HepG2 (cell line): ENCODE measurements around the gene HOXA6. TPM values are rescaled to one million over a fixed set of nuclear protein-coding genes. Genes with fewer than 3 reads are reported as not detected.

Source experiments
- ATAC-seq: fragments of 200-7000 bp; cut with Tn5 transposase; 3 replicates; pipeline ENCODE4 v1.9.1; 2020; ENCODE audit warnings: mild to moderate bottlenecking, moderate library complexity
- BruUV-seq: library from RNA; stranded (reverse); fragments of 400-500 nt; replicated peaks from 2 replicates; lab custom pipeline; 2021; lab: Mats Ljungman, UMichigan
- CTCF ChIA-PET: fragments of 300-600 bp; formaldehyde crosslinking; extraction: SDS; loops from one replicate; lab custom pipeline; 2021; ENCODE audit warnings: low total read pairs, inconsistent platforms, low intra/inter-chr PET ratio; lab: Yijun Ruan, JAX
- POLR2A ChIA-PET: fragments of 350-600 bp; sonication (Branson Sonifier 250); formaldehyde crosslinking; loops from one replicate; lab custom pipeline; 2020; ENCODE audit warnings: antibody characterized with exemption, inconsistent platforms; lab: Yijun Ruan, JAX
- DNase-seq: peaks from one replicate; pipeline ENCODE4 v3.0.0-alpha.2; 2015; ENCODE audit warnings: low spot score
- FAIRE-seq: peaks from 3 replicates; lab custom pipeline; 2011; peaks lifted over from hg19 to GRCh38; lab: Jason Lieb, UNC
- H2AFZ ChIP-seq: one replicate; pipeline ENCODE4 v1.6.1; 2011; ENCODE audit warnings: low read length, inconsistent platforms
- H3K27ac ChIP-seq: fragments of 300-600 bp; 3 replicates; pipeline ENCODE4 v1.8.0; 2011; ENCODE audit warnings: mixed run types, mild to moderate bottlenecking, mixed read lengths, low read length, inconsistent platforms; ENCODE audit not compliant: insufficient read depth; ENCODE audit errors: extremely low read length
- H3K27me3 ChIP-seq, 2 experiments: fragments of 200-600 bp in 1 of 2; 2 replicates in 1 of 2; 3 replicates in 1 of 2; pipeline versions ENCODE4 v1.6.0 to v1.8.0; 2011; ENCODE audit warnings: low read length in 2 of 2, mild to moderate bottlenecking in 2 of 2, moderate library complexity in 2 of 2, inconsistent platforms in 1 of 2; ENCODE audit not compliant: insufficient read depth in 2 of 2, control insufficient read depth in 1 of 2
- H3K36me3 ChIP-seq, 2 experiments: fragments of 200-600 bp in 1 of 2; replicated peaks in 1 of 2; 2 replicates in 1 of 2; 3 replicates in 1 of 2; pipeline versions ENCODE4 v1.5.1 to v1.8.0; 2011; ENCODE audit warnings: low read length in 2 of 2, inconsistent platforms in 1 of 2; ENCODE audit not compliant: insufficient read depth in 2 of 2, control insufficient read depth in 1 of 2
- H3K4me1 ChIP-seq: 2 replicates; pipeline ENCODE4 v1.5.1; 2012; ENCODE audit warnings: low read length, inconsistent platforms; ENCODE audit not compliant: insufficient read depth
- H3K4me2 ChIP-seq: 2 replicates; pipeline ENCODE4 v1.6.0; 2011; ENCODE audit warnings: low read depth, low read length, inconsistent platforms
- H3K4me3 ChIP-seq, 3 experiments: fragments of 200-600 bp in 1 of 3; sonication (generic), shearing (Covaris generic) in 1 of 3; replicated peaks in 1 of 3; 2 replicates each; pipeline ENCODE4 v1.5.1; 2011 to 2016; ENCODE audit warnings: low read length in 3 of 3, inconsistent platforms in 2 of 3, low read depth in 2 of 3, mild to moderate bottlenecking in 2 of 3, control low read depth in 1 of 3, mixed read lengths in 1 of 3; ENCODE audit not compliant: insufficient read depth in 1 of 3
- H3K79me2 ChIP-seq: one replicate; pipeline ENCODE4 v1.6.1; 2011; ENCODE audit warnings: low read length, inconsistent platforms; ENCODE audit not compliant: insufficient read depth
- H3K9ac ChIP-seq: 2 replicates; pipeline ENCODE4 v1.6.0; 2011; ENCODE audit warnings: mild to moderate bottlenecking, low read depth, low read length, inconsistent platforms; ENCODE audit not compliant: insufficient read depth
- H3K9me3 ChIP-seq: 2 replicates; pipeline ENCODE4 v1.5.1; 2012; ENCODE audit warnings: mild to moderate bottlenecking, low read length
- H4K20me1 ChIP-seq: 2 replicates; pipeline ENCODE4 v1.6.0; 2011; ENCODE audit warnings: inconsistent platforms, mild to moderate bottlenecking, low read length, moderate library complexity; ENCODE audit not compliant: insufficient read depth
- HDAC1 ChIP-seq: sonication (generic); formaldehyde crosslinking; IDR thresholded peaks from 2 replicates; pipeline ENCODE4 v1.5.1; 2020; ENCODE audit warnings: mild to moderate bottlenecking, missing genetic modification reagents
- ZNF577 ChIP-seq: sonication (generic); formaldehyde crosslinking; IDR thresholded peaks from 2 replicates; pipeline ENCODE4 v1.4.0; 2020; ENCODE audit warnings: mild to moderate bottlenecking, low read depth, missing genetic modification reagents, borderline replicate concordance
- WGBS: methylation state at CpG from one replicate; pipeline ENCODE4 v1.1.6; 2017; ENCODE audit warnings: low lambda C conversion rate; 5-methylcytosine and 5-hydroxymethylcytosine counted together
- in situ Hi-C: cut with HindIII; loops from 2 replicates; pipeline ENCODE4 v1.10.0; 2017; ENCODE audit warnings: low pct_unique_long_range_greater_than_20kb; ENCODE audit not compliant: extremely low pct_ligation_motif_present
- intact Hi-C: fragments of 100-400 bp; cut with micrococcal nuclease; formaldehyde crosslinking; loops from one replicate; pipeline ENCODE4 v1.10.0; 2022; ENCODE audit not compliant: unreplicated experiment
- polyA plus RNA-seq, 8 experiments: library from polyadenylated mRNA; depleted of rRNA in 3 of 8; stranded (reverse) in 7 of 8; unstranded in 1 of 8; fragments of >200 nt; fragmentation: Illumina TruSeq in 4 of 8; extraction: Trizol in 4 of 8; gene quantifications; 2 replicates each; pipeline versions ENCODE4 v1.2.1 to v1.2.3, GENCODE V29; 2011 to 2016; ENCODE audit warnings: low read depth in 4 of 8, missing spikeins in 1 of 8, mixed read lengths in 1 of 8; ENCODE audit not compliant: insufficient read depth in 1 of 8
- total RNA-seq, 5 experiments: library from RNA; depleted of rRNA; stranded (reverse); fragments of >200 nt; fragmentation: Illumina TruSeq; extraction: Trizol; gene quantifications; 2 replicates each; pipeline ENCODE4 v1.2.3, GENCODE V29; 2016; ENCODE audit warnings: low read depth in 1 of 5
- TF ChIP-seq, protein P1 (sequence below): sonication (generic); formaldehyde crosslinking; IDR thresholded peaks from 2 replicates; pipeline ENCODE4 v1.5.0; 2020; ENCODE audit warnings: missing genetic modification reagents
- TF ChIP-seq, protein P2 (sequence below): sonication (generic); formaldehyde crosslinking; conservative IDR thresholded peaks from 2 replicates; pipeline ENCODE4 v1.8.0; 2022; ENCODE audit warnings: low read depth, missing genetic modification reagents
- TF ChIP-seq, protein P3 (sequence below): sonication (generic); formaldehyde crosslinking; IDR thresholded peaks from 2 replicates; pipeline ENCODE4 v1.5.1; 2020; ENCODE audit warnings: mild to moderate bottlenecking, missing genetic modification reagents, moderate library complexity

The HOXA6 gene
- total and polyA plus RNA-seq, 2 of the 13 experiments (the other 11 are each of a cell fraction or from before 2014, with no cell fraction given) = 1.3 to 1.5 TPM

GRCh38 chr7:27097686-27098577 lies 49.6 kb downstream of the HOXA6 start (continued):
- TF ChIP-seq, protein P1, sequence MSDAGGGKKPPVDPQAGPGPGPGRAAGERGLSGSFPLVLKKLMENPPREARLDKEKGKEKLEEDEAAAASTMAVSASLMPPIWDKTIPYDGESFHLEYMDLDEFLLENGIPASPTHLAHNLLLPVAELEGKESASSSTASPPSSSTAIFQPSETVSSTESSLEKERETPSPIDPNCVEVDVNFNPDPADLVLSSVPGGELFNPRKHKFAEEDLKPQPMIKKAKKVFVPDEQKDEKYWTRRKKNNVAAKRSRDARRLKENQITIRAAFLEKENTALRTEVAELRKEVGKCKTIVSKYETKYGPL (CRISPR knock-in tag) = no peak

- Histone ChIP-seq H3K4me3 (peak overlapping the region; percentile 62 to 75 (median 70); a peak in 5 of 6 replicates), H3K27me3 (peaks cover 0 to 9% of the 10 kb centered on the region in 2 experiments; a peak in 2 of 5 replicates), H3K36me3 (no peaks in the 10 kb centered on the region), H3K4me2 (peak overlapping the region; percentile 78), H3K27ac (no peak overlapping the region), H3K9ac (peak overlapping the region; percentile 53; the same call in 1 of the 2 replicates), H3K4me1 (peaks cover 12% of the 10 kb centered on the region), H2AFZ (peak overlapping the region; percentile 21), H3K9me3 (no peaks in the 10 kb centered on the region), H3K79me2 (no peaks in the 10 kb centered on the region), H4K20me1 (no peaks in the 10 kb centered on the region)
- TF ChIP-seq, protein P2, sequence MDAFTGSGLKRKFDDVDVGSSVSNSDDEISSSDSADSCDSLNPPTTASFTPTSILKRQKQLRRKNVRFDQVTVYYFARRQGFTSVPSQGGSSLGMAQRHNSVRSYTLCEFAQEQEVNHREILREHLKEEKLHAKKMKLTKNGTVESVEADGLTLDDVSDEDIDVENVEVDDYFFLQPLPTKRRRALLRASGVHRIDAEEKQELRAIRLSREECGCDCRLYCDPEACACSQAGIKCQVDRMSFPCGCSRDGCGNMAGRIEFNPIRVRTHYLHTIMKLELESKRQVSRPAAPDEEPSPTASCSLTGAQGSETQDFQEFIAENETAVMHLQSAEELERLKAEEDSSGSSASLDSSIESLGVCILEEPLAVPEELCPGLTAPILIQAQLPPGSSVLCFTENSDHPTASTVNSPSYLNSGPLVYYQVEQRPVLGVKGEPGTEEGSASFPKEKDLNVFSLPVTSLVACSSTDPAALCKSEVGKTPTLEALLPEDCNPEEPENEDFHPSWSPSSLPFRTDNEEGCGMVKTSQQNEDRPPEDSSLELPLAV = no peak
- TF ChIP-seq, protein P3, sequence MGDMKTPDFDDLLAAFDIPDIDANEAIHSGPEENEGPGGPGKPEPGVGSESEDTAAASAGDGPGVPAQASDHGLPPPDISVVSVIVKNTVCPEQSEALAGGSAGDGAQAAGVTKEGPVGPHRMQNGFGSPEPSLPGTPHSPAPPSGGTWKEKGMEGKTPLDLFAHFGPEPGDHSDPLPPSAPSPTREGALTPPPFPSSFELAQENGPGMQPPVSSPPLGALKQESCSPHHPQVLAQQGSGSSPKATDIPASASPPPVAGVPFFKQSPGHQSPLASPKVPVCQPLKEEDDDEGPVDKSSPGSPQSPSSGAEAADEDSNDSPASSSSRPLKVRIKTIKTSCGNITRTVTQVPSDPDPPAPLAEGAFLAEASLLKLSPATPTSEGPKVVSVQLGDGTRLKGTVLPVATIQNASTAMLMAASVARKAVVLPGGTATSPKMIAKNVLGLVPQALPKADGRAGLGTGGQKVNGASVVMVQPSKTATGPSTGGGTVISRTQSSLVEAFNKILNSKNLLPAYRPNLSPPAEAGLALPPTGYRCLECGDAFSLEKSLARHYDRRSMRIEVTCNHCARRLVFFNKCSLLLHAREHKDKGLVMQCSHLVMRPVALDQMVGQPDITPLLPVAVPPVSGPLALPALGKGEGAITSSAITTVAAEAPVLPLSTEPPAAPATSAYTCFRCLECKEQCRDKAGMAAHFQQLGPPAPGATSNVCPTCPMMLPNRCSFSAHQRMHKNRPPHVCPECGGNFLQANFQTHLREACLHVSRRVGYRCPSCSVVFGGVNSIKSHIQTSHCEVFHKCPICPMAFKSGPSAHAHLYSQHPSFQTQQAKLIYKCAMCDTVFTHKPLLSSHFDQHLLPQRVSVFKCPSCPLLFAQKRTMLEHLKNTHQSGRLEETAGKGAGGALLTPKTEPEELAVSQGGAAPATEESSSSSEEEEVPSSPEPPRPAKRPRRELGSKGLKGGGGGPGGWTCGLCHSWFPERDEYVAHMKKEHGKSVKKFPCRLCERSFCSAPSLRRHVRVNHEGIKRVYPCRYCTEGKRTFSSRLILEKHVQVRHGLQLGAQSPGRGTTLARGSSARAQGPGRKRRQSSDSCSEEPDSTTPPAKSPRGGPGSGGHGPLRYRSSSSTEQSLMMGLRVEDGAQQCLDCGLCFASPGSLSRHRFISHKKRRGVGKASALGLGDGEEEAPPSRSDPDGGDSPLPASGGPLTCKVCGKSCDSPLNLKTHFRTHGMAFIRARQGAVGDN (CRISPR knock-in tag) = peak; percentile 34; the same call in 1 of the 2 replicates
- TF ChIP-seq HDAC1 (CRISPR knock-in tag) = 0 out of 2 replicates have a peak, but pooled peaks have one; percentile 14
- no peak for TF ChIP-seq ZNF577 (CRISPR knock-in tag)
- POLR2A ChIA-PET = interaction anchor here (0.9 to 1.9 kb wide), 6 partner anchors 11 to 54 kb away, joined by 3 to 16 read pairs (median 4); partner anchors contain the start of gene HOXA5
- FAIRE-seq = no peak
- CTCF ChIA-PET = no interaction called here
- ATAC-seq = peak; percentile 17
- intact Hi-C loops (no loop called here), in situ Hi-C loops (no loop called here)
- no peak for DNase-seq
- WGBS = 55% methylated on average over 14 of the region's 41 CpGs
- BruUV-seq = no TSS peak
Measured at GRCh38 chr7:27096768-27097514, 50.6 kb downstream of the HOXA6 start.
